MM.1S (cell line): Measurements from ENCODE around the gene CRADD.

Experiments
- DNase-seq: peaks from one replicate; pipeline ENCODE4 v3.0.0-alpha.2; 2015
- H2AFZ ChIP-seq: fragments of 300-600 bp; sonication (generic); 2 replicates; pipeline ENCODE4 v1.6.0; 2016; ENCODE audit warnings: antibody characterized with exemption, low read length
- H3F3A ChIP-seq: fragments of 300-600 bp; sonication (generic); 2 replicates; pipeline ENCODE4 v1.6.1; 2016; ENCODE audit warnings: mild to moderate bottlenecking, antibody characterized with exemption, low read length, moderate library complexity, mixed read lengths; ENCODE audit not compliant: insufficient read depth
- H3K27ac ChIP-seq: fragments of 300-600 bp; sonication (generic); 2 replicates; pipeline ENCODE4 v1.5.1; 2016; ENCODE audit warnings: mild to moderate bottlenecking, low read length
- H3K27me3 ChIP-seq: fragments of 300-600 bp; sonication (generic); replicated peaks from 2 replicates; pipeline ENCODE4 v1.6.0; 2016; ENCODE audit warnings: low read length; ENCODE audit not compliant: insufficient read depth
- H3K36me3 ChIP-seq: fragments of 300-600 bp; sonication (generic); replicated peaks from 2 replicates; pipeline ENCODE4 v1.6.1; 2016; ENCODE audit warnings: mild to moderate bottlenecking, low read length, mixed read lengths; ENCODE audit not compliant: insufficient read depth
- H3K4me1 ChIP-seq: fragments of 300-600 bp; sonication (generic); 2 replicates; pipeline ENCODE4 v1.6.1; 2016; ENCODE audit warnings: low read length, mixed read lengths
- H3K4me2 ChIP-seq: fragments of 300-600 bp; sonication (generic); 2 replicates; pipeline ENCODE4 v1.6.0; 2016; ENCODE audit warnings: low read depth, low read length
- H3K4me3 ChIP-seq: fragments of 300-600 bp; sonication (generic); 2 replicates; pipeline ENCODE4 v1.5.1; 2016; ENCODE audit warnings: low read length, mixed read lengths
- H3K79me2 ChIP-seq: fragments of 300-600 bp; sonication (generic); 2 replicates; pipeline ENCODE4 v1.6.1; 2016; ENCODE audit warnings: mixed run types, low read length, mixed read lengths
- H3K9ac ChIP-seq: fragments of 300-600 bp; sonication (generic); 2 replicates; pipeline ENCODE4 v1.6.1; 2016; ENCODE audit warnings: low read length, mixed read lengths
- H3K9me2 ChIP-seq: fragments of 300-600 bp; sonication (generic); replicated peaks from 2 replicates; pipeline ENCODE4 v1.6.1; 2016; ENCODE audit warnings: mild to moderate bottlenecking, low read length, mixed read lengths; ENCODE audit not compliant: insufficient read depth
- H3K9me3 ChIP-seq: fragments of 300-600 bp; sonication (generic); replicated peaks from 2 replicates; pipeline ENCODE4 v1.6.1; 2016; ENCODE audit warnings: mild to moderate bottlenecking, low read length, mixed read lengths; ENCODE audit not compliant: insufficient read depth
- H4K20me1 ChIP-seq: fragments of 300-600 bp; sonication (generic); 2 replicates; pipeline ENCODE4 v1.6.1; 2016; ENCODE audit warnings: mild to moderate bottlenecking, low read length, moderate library complexity, mixed read lengths; ENCODE audit not compliant: insufficient read depth
- CTCF ChIP-seq: fragments of 300-600 bp; sonication (generic); IDR thresholded peaks from 2 replicates; pipeline ENCODE4 v1.5.1; 2016; ENCODE audit warnings: antibody characterized with exemption, low read length, mixed read lengths
- EZH2 ChIP-seq: fragments of 300-600 bp; sonication (generic); optimal IDR thresholded peaks from 2 replicates; pipeline ENCODE3; 2017; ENCODE audit warnings: low read depth, mild to moderate bottlenecking, antibody characterized with exemption, low read length, mixed read lengths
- EZH2phosphoT487 ChIP-seq: fragments of 300-600 bp; sonication (generic); IDR thresholded peaks from 2 replicates; pipeline ENCODE4 v1.6.1; 2018; ENCODE audit warnings: antibody characterized with exemption, low read length

The CRADD gene

GRCh38 chr12:93733358-93733757 is 56.2 kb downstream of the CRADD start:
- Histone ChIP-seq H3K4me2 (no peak overlapping the region), H3K9me2 (no peaks in the 10 kb centered on the region), H3K9ac (no peak overlapping the region), H3K27ac (no peak overlapping the region), H4K20me1 (no peaks in the 10 kb centered on the region), H3F3A (0 out of 2 replicates have a peak, but pooled peaks cover 3% of the 10 kb centered on the region), H2AFZ (no peak overlapping the region), H3K36me3 (no peaks in the 10 kb centered on the region), H3K4me1 (no peaks in the 10 kb centered on the region), H3K9me3 (no peaks in the 10 kb centered on the region), H3K79me2 (no peaks in the 10 kb centered on the region), H3K4me3 (no peak overlapping the region), H3K27me3 (no peaks in the 10 kb centered on the region)
- TF ChIP-seq CTCF (no peak), EZH2 (no peak), EZH2phosphoT487 (no peak)
- no peak for DNase-seq

GRCh38 chr12:93733928-93734327 is 56.8 kb downstream of the CRADD start:
- Histone ChIP-seq H3K4me1 (no peaks in the 10 kb centered on the region), H3K79me2 (no peaks in the 10 kb centered on the region), H3K9me2 (no peaks in the 10 kb centered on the region), H3K9ac (no peak overlapping the region), H3K27ac (no peak overlapping the region), H3F3A (0 out of 2 replicates have a peak, but pooled peaks cover 3% of the 10 kb centered on the region), H4K20me1 (no peaks in the 10 kb centered on the region), H2AFZ (no peak overlapping the region), H3K4me2 (no peak overlapping the region), H3K36me3 (no peaks in the 10 kb centered on the region), H3K4me3 (no peak overlapping the region), H3K27me3 (no peaks in the 10 kb centered on the region), H3K9me3 (no peaks in the 10 kb centered on the region)
- no peak for DNase-seq
- no peak for TF ChIP-seq EZH2
- TF ChIP-seq EZH2phosphoT487, result no peak
- no peak for TF ChIP-seq CTCF

GRCh38 chr12:93734784-93735183 is 57.6 kb downstream of the CRADD start:
- Histone ChIP-seq H3K36me3 (no peaks in the 10 kb centered on the region), H3K9me2 (no peaks in the 10 kb centered on the region), H3K9me3 (no peaks in the 10 kb centered on the region), H3K79me2 (no peaks in the 10 kb centered on the region), H4K20me1 (no peaks in the 10 kb centered on the region), H3K27ac (no peak overlapping the region), H3K4me3 (no peak overlapping the region), H3K4me2 (no peak overlapping the region), H3K27me3 (no peaks in the 10 kb centered on the region), H3K4me1 (no peaks in the 10 kb centered on the region), H3K9ac (no peak overlapping the region), H2AFZ (no peak overlapping the region), H3F3A (0 out of 2 replicates have a peak, but pooled peaks cover 3% of the 10 kb centered on the region)
- TF ChIP-seq CTCF, result no peak
- TF ChIP-seq EZH2phosphoT487, result no peak
- TF ChIP-seq EZH2, result no peak
- no peak for DNase-seq
